KOPT-K1 (cell line): ENCODE measurements around the gene ZNF362.
"Not testable (repeated sequence)": the region's sequence is repeated elsewhere in the genome, so short reads cannot be mapped to it uniquely, and the experiment has no call there.

Experiments
- H3K27ac ChIP-seq: fragments of 200-600 bp; sonication (generic); 2 replicates; pipeline ENCODE4 v1.5.1; 2016; ENCODE audit warnings: antibody characterized with exemption, mild to moderate bottlenecking, low read depth, low read length; ENCODE audit not compliant: poor library complexity, severe bottlenecking
- H3K36me3 ChIP-seq: fragments of 200-600 bp; sonication (generic); 2 replicates; pipeline ENCODE4 v1.5.1; 2017; ENCODE audit warnings: antibody characterized with exemption, mild to moderate bottlenecking, low read length, moderate library complexity; ENCODE audit not compliant: insufficient read depth
- H3K9me3 ChIP-seq: fragments of 200-600 bp; sonication (generic); 2 replicates; pipeline ENCODE4 v1.5.1; 2017; ENCODE audit warnings: antibody characterized with exemption, low read length, mild to moderate bottlenecking; ENCODE audit not compliant: insufficient read depth, poor library complexity, severe bottlenecking

Gene ZNF362

DNA sequence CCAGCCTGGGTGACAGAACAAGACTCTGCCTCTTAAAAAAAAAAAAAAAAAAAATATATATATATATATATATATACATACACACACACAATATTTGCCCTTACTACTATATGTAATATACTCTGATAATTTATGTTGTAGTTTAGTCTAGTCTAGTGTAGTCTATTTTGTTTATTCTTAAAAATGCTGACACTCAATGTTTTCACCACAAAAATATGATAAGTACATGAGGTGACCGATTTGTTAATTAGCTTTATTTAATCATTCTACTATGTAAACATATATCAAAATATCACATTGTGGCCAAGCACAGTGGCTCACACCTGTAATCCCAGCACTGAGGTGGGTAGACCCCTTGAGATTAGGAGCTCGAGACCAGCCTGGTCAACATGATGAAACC is 19.8 kb upstream of the ZNF362 start:
- H3K27ac ChIP-seq: no peak overlapping the region
- H3K36me3 ChIP-seq: no peaks in the 10 kb centered on the region
- no peaks in the 10 kb centered on the region for H3K9me3 ChIP-seq

DNA sequence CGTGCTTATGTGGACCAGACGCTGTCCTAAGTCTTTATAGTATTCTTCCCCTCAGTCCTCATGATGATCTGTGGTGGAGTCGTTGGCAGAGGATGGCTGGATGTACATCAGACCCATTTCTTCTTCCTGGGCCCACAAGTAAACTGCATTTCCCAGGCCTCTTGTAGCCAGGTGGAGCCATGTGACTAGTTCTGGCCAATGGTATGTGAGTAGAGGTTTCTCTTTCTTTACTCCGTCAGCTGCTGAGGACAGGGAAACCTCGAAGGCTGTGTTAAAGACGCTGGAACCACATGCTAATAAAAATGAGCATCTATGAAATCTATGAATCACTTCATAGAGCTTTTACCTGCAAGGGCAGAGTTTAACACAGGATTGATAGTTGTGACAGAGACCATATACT is 18.7 kb upstream of the ZNF362 start:
- Histone ChIP-seq H3K27ac (no peak overlapping the region), H3K36me3 (no peaks in the 10 kb centered on the region)

DNA sequence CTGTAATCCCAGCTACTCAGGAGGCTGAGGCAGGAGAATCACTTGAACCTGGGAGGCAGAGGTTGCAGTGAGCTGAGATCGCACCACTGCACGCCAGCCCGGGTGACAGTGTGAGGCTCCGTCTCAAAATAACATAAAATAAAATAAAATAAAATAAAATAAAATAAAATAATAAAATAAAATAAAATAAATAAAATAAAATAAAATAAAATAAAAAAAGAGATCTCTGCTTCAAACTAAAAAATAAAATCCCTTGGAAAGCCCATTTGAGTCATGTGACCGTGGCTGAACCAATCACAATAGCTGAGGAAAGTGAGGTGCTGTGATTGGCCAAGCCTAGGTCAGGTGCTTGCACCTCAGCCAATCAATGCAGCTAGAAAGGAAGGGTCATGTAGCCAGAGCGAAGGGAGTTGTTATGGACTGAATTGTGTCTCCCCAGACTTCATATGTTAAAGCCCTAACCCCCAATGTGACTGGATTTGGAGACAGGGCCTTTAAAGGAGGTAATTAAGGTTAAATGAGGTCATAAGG is 18.0 kb upstream of the ZNF362 start:
- not testable (repeated sequence) for H3K36me3 ChIP-seq, H3K9me3 ChIP-seq, H3K27ac ChIP-seq

More for the DNA sequence above, 18.7 kb upstream of the ZNF362 start:
- H3K9me3 ChIP-seq: no peaks in the 10 kb centered on the region

DNA sequence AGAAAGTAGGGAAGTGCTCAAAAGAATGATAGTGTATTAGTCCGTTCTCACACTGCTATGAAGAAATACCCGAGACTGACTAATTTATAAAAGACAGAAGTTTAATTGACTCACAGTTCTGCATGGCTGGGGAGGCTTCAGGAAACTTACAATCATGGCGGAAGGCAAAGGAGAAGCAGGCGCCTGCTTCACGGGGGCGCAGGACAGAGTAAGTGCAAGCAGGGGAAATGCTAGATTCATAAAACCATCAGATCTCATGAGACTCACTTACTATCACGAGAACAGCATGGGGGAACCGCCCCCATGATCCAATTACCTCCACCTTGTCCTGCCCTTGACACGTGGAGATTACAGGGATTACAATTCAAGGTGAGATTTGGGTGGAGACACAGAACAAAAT is 16.9 kb upstream of the ZNF362 start:
- H3K27ac ChIP-seq, H3K9me3 ChIP-seq, H3K36me3 ChIP-seq: not testable (repeated sequence)

DNA sequence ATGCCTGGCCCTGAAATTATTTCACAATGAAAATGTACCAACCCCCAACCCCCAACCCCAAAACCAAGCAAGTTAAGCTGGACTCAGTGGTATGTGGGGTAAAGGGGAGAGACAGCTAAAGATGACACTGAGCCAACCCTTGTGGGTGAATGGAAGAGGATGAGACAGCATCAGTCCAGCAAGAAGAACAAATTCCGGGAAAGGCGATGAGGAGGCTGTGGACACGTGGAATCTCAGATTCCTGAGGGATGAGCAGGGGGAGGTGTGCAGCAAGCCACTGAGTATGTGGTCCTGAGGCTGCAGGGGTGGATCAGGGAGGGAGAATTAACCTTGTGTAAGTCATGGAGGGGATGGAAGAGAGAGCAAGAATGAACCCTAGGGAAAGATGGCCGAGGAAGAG is 14.4 kb upstream of the ZNF362 start:
- H3K27ac ChIP-seq: no peak overlapping the region

DNA sequence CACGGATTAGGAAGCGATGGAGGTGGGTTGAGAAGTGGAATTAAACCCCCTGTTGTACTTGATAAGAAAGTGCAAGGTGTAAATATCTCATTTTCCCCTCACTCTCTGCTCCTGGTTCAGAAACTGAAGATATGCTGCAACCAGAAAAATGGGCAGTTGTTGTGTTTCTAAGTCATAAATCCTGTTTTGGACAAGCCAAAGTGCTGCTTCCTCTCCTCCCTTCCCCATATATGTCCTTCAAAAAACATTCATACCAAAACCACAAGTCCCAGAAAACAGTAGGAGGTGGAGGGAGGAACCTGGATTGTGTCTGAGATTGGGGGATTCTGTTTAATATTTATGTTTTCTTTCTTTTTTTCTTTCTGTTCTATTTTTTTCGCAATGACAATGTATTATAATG is 13.6 kb upstream of the ZNF362 start:
- Histone ChIP-seq H3K9me3 (no peaks in the 10 kb centered on the region), H3K27ac (no peak overlapping the region), H3K36me3 (no peaks in the 10 kb centered on the region)

More for the DNA sequence above, 14.4 kb upstream of the ZNF362 start:
- Histone ChIP-seq H3K9me3 (no peaks in the 10 kb centered on the region), H3K36me3 (no peaks in the 10 kb centered on the region)

DNA sequence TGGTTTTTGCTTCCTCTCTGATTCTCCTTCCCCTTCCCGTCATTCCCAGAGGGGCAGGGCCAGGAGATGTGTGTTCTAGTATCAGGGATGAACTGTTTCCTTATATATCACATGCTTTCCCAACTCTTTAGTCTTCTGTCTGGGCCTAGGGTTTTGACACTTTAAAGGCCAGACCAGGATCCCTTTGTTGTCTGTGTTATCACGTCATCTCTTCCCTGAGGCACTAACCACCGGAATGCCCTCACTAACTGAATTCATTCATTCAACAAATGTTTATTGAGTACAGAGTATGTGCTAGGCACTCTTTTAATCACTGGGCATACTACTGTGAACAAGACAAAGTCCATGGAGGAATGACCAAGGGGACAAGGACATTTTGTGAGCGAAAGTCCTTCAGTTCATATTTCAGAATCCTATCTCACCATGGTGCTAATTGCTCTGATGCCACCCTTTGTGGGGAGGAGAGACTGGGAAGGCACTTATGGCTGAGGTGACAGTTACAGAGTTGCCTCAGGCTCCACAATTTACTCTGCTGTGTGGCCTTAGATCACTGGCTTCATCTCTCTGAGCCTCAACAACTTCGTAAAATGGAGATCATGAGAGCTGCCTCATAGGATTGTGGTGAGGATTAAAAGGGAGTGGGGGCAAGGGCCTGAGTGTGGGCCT is 12.0 kb upstream of the ZNF362 start:
- Histone ChIP-seq H3K9me3 (no peaks in the 10 kb centered on the region), H3K27ac (no peak overlapping the region), H3K36me3 (no peaks in the 10 kb centered on the region)

DNA sequence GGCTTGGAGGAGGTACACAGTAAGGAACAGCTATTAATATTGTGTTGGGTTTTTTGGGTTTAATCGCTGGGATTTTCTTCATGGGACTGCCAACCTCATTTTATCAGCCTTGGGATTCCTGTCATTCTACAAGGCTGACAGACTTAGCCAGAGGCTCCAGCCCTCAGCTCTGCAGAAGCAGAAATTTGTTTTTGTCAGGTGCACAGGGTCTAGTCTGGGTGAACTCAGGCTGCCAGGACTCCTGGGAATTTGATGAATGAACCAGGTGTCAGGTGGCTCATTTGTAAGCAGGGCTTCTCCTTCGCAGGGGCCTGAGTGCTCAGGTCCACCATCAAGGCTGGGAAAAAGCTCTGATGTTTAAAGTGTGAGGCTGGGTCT is 11.5 kb upstream of the ZNF362 start:
- Histone ChIP-seq H3K9me3 (no peaks in the 10 kb centered on the region), H3K36me3 (no peaks in the 10 kb centered on the region), H3K27ac (no peak overlapping the region)

DNA sequence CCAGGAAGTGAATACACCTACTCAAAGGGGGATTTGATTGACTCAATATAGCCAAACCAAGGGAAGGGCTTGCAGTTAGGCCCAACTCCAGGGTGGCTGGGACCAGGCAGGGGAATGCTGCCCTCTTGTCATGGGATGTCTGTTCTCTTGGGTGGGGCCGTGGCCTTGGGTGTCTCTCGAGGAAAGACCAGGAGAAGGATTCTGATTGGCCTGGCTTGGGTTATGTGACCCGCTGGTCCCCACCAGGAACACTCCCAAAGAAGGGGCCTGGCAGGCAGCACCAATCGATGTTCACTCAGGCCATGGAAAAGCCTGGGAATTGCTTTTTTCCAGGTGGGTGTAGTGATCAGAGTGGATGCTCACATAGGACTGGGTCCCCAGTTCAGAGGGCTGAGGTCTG is 10.1 kb upstream of the ZNF362 start:
- H3K9me3 ChIP-seq: no peaks in the 10 kb centered on the region
- H3K36me3 ChIP-seq: no peaks in the 10 kb centered on the region
- no peak overlapping the region for H3K27ac ChIP-seq

DNA sequence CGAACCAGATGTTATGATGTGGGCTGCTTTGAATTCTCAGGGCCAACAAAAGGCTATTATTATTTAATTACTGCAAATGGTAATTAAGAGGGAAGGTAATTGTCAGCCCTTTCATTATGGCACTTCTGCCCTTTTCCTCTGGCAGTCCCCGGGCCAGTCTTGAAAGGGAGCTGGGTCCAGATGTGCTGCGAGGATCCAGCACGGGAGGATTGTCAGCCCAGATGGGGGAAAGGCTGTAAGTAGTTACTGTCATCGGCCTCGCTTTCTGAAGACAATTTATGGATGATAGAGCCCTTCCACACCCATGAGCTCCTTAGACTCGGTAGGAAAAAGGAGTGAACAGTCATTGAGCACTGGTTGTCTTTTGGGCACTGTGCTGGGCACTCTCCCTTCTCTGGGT is 8.7 kb upstream of the ZNF362 start:
- H3K9me3 ChIP-seq: no peaks in the 10 kb centered on the region

DNA sequence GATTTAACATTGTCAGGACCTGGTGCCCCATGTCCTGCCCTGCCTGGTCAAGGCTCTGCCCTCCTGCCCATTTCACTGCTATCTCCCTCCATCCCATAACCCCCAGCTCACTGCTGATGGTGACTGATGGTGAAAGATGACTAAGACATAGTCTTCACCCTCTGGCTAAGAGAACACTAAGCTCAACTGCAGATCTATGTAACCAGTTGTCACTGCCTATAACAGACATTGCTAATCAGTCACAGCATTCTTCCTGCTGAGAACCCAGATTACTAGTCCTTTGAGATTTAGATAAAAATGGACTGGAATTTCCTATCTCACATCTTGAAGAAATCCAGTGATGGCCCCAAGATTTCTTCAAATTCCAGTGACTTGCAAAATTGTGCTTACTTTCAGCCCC is 8.0 kb upstream of the ZNF362 start:
- Histone ChIP-seq H3K27ac (no peak overlapping the region), H3K36me3 (no peaks in the 10 kb centered on the region)

More for the DNA sequence above, 8.7 kb upstream of the ZNF362 start:
- Histone ChIP-seq H3K27ac (no peak overlapping the region), H3K36me3 (no peaks in the 10 kb centered on the region)

DNA sequence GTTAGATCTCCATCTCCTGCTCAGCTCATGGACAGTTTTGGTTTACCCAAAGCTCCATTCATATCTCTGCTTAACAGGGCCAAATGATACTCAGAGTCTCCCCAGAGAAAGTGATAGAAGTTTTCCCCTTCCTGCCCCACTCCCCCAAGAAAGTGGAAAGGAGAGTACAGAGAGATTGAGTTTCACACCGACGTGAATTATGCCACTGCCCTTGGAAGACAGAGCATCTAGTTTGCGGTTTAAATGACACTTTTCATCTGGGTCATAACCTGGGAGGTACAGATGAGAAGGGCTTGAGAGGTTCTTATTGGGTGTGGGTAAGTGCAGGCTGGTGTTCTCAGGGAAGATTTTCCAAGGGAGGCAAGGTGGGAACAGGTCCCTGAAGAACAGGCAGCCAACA is 6.9 kb upstream of the ZNF362 start:
- no peaks in the 10 kb centered on the region for H3K36me3 ChIP-seq
- no peaks in the 10 kb centered on the region for H3K9me3 ChIP-seq
- no peak overlapping the region for H3K27ac ChIP-seq

More for the DNA sequence above, 8.0 kb upstream of the ZNF362 start:
- H3K9me3 ChIP-seq: no peaks in the 10 kb centered on the region

DNA sequence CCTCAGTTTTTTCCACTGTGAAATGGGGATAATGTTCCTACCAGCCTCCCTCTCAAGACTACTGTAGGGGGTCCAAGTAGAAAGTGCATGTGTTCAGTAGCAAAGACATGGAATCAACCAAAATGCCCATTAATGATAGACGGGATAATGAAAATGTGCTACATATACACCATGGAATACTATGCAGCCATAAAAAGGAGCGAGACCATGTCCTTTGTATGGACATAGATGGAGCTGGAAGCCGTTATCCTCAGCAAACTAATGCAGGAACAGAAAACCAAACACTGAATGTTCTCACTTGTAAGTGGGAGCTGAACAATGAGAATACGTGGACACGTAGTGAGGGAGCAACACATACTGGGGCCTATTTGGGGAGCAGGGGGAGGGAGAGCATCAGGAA is 6.1 kb upstream of the ZNF362 start:
- Histone ChIP-seq H3K27ac (no peak overlapping the region), H3K36me3 (no peaks in the 10 kb centered on the region), H3K9me3 (no peaks in the 10 kb centered on the region)

DNA sequence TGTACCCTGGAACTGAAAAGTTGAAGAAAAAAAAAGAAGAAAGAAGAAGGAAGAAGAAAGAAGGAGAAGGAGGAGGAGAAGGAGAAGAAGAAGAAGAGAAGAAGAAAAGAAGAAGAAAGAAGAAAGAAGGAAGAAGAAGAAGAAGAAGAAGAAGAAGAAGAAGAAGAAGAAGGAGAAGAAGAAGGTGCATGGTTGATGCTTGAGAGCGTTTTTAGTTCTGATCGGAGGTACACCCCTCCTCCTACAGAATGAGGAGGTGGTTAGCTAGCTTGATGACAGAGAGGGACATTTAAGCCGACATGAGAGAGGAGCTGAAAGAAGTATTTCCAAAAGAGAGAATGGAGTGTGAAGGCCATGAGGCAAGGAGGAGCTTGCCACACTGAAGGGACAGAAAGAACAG is 5.6 kb upstream of the ZNF362 start:
- no peaks in the 10 kb centered on the region for H3K36me3 ChIP-seq
- H3K27ac ChIP-seq: no peak overlapping the region
- H3K9me3 ChIP-seq: no peaks in the 10 kb centered on the region

DNA sequence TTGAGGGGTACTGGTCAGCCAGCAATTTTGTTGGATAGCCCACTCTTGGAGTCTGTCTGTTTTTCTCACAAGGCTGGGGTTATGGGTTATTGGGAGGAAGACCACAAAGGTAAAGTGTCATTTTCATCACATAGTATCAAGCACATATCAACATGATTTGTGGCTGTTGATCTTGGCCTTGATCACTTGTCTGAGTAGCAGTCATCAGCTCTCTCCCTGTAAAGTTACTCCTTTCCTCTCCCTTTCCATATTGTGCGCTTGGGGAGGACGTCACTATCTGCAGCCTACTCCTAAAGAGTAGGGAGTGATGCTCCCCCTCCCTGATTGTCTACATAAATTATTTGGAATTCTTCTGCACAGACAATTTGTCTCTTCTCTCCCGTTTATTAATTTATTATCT is 1.8 kb upstream of the ZNF362 start:
- Histone ChIP-seq H3K27ac (no peak overlapping the region), H3K9me3 (no peaks in the 10 kb centered on the region), H3K36me3 (peaks cover 6% of the 10 kb centered on the region; the same call in 1 of the 2 replicates)
